Cerebellar cortex (tissue), 1 donor: Measurements from ENCODE around the gene USP47.

Experiments used
- DNase-seq: peaks from one replicate; pipeline ENCODE4 v3.0.0-alpha.2; 2015; ENCODE audit warnings: low spot score

Gene USP47

DNA sequence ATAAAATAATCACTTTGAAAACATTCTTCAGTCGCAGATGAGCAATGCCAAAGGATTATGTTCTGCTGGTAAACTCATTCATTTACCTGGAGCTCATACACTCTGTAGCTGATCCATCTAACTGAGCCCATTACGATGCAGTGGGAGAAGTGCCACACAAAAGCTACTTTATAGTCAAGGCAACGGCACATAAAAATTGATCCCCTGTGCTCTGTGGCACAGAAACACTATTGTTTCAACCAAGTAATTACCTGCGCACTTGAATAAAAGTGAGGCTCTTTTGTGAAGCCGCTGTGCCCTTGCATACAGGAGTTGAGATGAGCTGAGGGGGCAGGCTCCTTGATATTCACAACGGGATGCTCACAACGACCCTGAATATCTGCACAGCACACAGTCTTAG, 159.4 kb downstream of the USP47 start:
- no peak for DNase-seq

DNA sequence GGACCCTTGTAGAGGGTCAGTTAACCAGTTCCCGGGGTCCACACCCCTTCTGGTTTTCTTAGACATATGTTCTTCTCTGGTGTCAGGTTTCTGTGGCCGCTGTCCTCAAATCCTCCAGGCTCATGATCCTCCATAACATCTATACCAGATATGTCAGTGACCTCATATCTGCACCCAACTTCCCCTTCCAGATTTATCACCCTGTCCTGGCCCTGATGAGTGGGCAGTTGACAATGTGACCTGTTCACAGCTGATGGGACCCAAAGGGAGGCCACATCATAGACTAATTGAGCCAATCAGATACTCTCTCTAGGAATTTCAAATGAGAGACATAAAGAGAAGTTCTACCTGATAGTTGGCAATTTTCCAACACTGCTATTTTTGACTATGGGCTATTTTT, 161.6 kb downstream of the USP47 start:
- DNase-seq, result no peak

DNA sequence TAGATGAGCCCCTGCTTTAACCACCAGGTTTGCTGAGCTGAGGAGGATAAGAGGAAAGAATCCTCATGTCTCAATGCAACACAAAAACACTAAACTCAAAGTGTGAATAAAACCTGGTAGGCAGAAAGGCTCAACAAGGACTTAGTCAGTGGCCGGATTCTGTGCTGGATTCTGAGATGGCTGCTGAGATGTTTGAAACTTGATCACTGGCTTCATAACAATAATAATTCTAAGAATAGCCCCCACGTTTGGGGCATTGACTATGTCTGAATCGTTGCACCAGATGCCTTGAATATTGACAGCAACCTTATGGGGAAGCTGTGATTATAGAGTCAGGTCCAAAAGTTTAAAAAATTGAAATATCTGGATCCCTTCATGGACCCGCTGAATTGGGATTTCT, 162.0 kb downstream of the USP47 start:
- no peak for DNase-seq

DNA sequence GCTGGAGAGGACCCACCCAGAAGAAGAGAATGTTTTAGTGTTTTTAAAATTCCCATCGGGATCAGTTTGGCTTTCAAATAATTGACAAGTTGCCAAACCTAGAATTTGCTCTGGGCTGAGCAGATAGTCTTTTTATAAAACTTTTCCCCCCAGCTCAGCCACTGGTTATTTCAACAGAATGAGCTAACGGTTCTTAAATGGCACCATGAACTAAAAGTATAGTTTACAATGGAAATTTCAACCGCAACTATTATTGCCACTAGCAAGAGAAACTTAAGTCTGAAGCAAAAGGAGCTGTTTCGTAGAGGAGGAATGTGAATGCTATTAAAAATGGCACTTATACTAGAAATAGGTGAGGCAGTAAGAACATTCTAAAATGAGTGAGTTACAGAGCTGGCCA, 163.3 kb downstream of the USP47 start:
- no peak for DNase-seq

DNA sequence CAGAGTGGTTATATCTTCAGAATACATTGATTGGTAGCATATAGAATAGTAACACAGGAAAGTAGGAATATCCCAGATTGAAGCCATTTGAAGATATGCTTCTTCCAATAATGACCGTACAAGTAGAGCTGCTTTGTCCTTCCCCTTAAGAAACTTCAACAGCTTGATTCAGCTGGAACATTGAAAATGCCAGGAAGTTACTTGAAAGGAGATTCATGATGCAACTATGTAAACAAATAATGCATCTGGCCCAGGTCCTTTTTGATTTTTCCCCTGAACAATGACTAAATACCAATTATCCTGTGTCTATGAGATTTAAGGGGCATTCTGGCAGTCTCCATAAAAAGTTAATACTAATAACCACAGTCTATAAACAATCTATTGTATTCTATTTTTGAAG, 163.7 kb downstream of the USP47 start:
- DNase-seq, result no peak

DNA sequence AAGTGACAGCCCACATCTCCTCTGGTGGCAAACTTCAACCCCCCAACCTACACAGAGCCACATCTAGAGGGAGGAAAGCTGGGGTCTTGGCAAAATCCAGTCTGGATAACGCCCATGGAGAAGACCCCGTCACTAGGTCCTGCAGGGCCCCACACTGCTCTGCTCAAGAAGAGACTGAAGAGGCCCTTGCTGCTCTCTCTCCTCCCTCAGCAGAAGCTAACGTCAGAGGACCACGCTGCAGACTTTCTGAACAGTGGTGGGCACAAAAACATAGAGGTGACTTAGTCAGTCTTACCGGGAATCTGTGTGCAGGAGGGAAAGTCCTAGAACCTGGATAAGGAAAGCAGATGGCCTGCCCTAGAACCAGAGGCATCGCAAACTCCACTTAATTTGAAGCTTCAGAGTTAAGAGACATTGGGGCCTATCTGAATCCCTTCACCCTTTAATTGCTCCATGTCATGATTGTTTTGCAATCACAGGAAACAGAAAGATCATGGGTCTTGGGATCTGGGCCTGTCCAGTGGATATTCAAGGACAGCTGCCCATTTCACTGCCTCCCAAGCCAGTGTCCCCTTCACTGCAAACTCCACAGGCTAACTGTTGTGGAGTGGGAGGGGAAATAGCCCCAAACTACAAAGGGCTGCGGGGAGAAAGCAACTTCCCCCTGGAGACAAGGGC, 164.9 kb downstream of the USP47 start:
- DNase-seq, result no peak

DNA sequence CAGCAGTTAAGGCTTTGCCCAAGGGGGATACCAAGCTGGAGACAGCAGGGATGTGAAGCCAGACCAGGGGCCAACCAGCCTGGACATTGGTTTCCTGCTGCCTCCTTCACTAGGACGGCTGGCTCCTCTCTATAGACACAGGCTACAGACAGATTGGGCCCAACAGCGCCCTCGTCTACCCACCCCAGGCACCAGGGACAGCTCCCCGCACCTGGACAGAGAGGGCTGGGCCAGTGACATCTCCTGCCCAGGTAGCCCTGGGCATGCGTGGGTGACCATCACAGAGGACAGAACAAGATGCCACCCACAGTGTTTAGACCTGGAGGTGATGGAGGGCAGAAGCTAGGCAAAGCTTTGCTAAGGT, 165.4 kb downstream of the USP47 start:
- no peak for DNase-seq

DNA sequence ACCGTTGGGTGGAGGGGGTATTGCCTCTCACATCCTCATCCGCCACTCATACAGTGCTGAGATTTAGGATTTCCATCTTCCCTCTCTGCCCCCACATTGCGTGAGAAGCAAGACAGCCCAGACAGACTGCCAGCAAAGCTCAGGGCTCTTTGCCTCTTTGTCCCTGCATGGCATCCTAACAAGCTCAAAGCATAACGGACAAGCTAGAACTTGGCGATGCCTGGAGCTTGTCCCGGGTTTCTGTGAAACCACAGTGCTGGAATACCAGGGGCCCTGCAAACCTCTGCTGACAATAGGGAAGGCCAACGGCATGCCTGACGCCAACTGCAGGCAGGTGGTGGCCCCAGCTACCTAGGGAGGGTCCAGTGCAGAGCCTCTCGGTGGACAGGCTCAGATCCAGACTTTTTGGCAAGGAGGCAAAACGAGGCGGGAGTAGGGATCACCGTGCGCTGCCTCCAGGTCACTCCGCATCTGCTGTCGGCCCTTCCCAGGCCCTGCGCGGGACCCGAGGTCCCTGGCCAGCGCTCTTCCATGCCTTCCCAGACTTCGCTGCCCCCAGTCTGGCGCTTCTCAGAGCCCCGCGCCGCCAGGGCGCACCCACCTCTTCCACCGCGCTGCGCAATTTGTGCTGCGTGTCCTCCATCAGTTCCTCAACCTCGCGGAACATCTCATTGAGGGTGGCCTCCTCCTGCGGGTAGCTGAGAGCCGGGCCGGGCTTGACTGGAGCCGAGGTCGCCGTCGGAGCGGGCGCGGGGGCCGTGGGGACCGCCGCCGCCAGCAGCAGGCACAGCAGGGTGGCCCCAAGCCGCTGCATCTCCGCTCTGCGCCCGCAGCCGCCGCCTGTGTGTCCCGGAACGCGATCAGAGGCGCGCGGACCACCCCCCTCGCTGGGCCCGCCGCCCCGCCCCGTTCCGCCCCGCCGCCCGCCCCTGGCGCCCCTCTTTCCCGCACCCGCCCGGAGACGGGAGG, 166.3 kb downstream of the USP47 start, which contains the start of gene DKK3:
Gene DKK3, minus strand, starts transcription at position 858 of the 969 bp plus-strand sequence. Its CDS starts 44 bp downstream, at position 814.
- DNase-seq, result peak; percentile 74
